Measurements from ENCODE around the gene ARL5A.

The ARL5A gene

GRCh38 chr2:151862700-151863099 lies 34.5 kb upstream of the ARL5A start:
- DNase-seq: no peak
- Histone ChIP-seq H2BK5ac (ENCODE audit: low read depth, low read length, poor library complexity) (no peak overlapping the region), H3K4me1 (ENCODE audit: control insufficient read depth in 1 of 2, insufficient read depth in 2 of 2, low read length in 2 of 2) (peaks cover 2 to 4% of the 10 kb centered on the region in 2 experiments), H3K4me3 (ENCODE audit: low read depth, low read length) (no peak overlapping the region), H2AK5ac (ENCODE audit: low read length) (no peak overlapping the region), H4K12ac (ENCODE audit: low read depth, low read length) (no peak overlapping the region), H3K14ac (ENCODE audit: low read length) (no peak overlapping the region), H2BK12ac (ENCODE audit: low read length) (peak overlapping the region; percentile 92), H4K91ac (ENCODE audit: low read depth, low read length) (peak overlapping the region; percentile 21), H3K9ac (ENCODE audit: low read length) (no peak overlapping the region), H3K4ac (ENCODE audit: low read depth, low read length) (no peak overlapping the region), H2BK120ac (ENCODE audit: insufficient read depth, low read length, poor library complexity) (no peak overlapping the region), H3K79me2 (ENCODE audit: control insufficient read depth, insufficient read depth, low read length, poor library complexity) (no peaks in the 10 kb centered on the region), H3K18ac (ENCODE audit: low read length) (no peak overlapping the region), H3K79me1 (ENCODE audit: low read length) (peaks cover 2% of the 10 kb centered on the region), H3K36me3 (ENCODE audit: control insufficient read depth in 1 of 2, insufficient read depth in 2 of 2, low read length in 2 of 2) (no peaks in the 10 kb centered on the region), H3K23ac (ENCODE audit: low read length) (no peak overlapping the region), H3K27me3 (ENCODE audit: insufficient read depth, low read length) (no peaks in the 10 kb centered on the region), H2AFZ (ENCODE audit: insufficient read depth, low read length, poor library complexity) (no peak overlapping the region), H3K4me2 (ENCODE audit: low read length) (no peak overlapping the region), H4K8ac (ENCODE audit: low read depth, low read length) (no peak overlapping the region), H3K9me3 (ENCODE audit: insufficient read depth, low read depth, low read length) (no peaks in the 10 kb centered on the region), H3K27ac (ENCODE audit: low read depth, low read length) (no peak overlapping the region)
- no CpG with 5 or more reads among the region's 5 CpGs for WGBS (ENCODE audit: extremely low coverage, insufficient coverage, insufficient read length)

GRCh38 chr2:151861174-151861573 lies 33.0 kb upstream of the ARL5A start:
- no peaks in the 10 kb centered on the region for H3K27me3 ChIP-seq (ENCODE audit: insufficient read depth, low read length)
- H4K8ac ChIP-seq (ENCODE audit: low read depth, low read length): no peak overlapping the region
- H3K4me3 ChIP-seq (ENCODE audit: low read depth, low read length): no peak overlapping the region
- no peak overlapping the region for H2BK120ac ChIP-seq (ENCODE audit: insufficient read depth, low read length, poor library complexity)
- H3K23ac ChIP-seq (ENCODE audit: low read length): no peak overlapping the region
- H3K27ac ChIP-seq (ENCODE audit: low read depth, low read length): peak overlapping the region; percentile 26
- no peak overlapping the region for H3K4me2 ChIP-seq (ENCODE audit: low read length)
- WGBS (ENCODE audit: extremely low coverage, insufficient coverage, insufficient read length): no CpG with 5 or more reads among the region's 4 CpGs
- no peak overlapping the region for H4K12ac ChIP-seq (ENCODE audit: low read depth, low read length)
- no peak overlapping the region for H4K91ac ChIP-seq (ENCODE audit: low read depth, low read length)
- H2AFZ ChIP-seq (ENCODE audit: insufficient read depth, low read length, poor library complexity): no peak overlapping the region
- H3K4ac ChIP-seq (ENCODE audit: low read depth, low read length): no peak overlapping the region
- H3K9me3 ChIP-seq (ENCODE audit: insufficient read depth, low read depth, low read length): no peaks in the 10 kb centered on the region
- no peak overlapping the region for H2BK12ac ChIP-seq (ENCODE audit: low read length)
- no peak overlapping the region for H3K14ac ChIP-seq (ENCODE audit: low read length)
- no peaks in the 10 kb centered on the region for H3K79me2 ChIP-seq (ENCODE audit: control insufficient read depth, insufficient read depth, low read length, poor library complexity)
- no peak for DNase-seq
- peaks cover 2 to 4% of the 10 kb centered on the region in 2 experiments for H3K4me1 ChIP-seq (ENCODE audit: control insufficient read depth in 1 of 2, insufficient read depth in 2 of 2, low read length in 2 of 2)
- no peak overlapping the region for H3K9ac ChIP-seq (ENCODE audit: low read length)
- no peak overlapping the region for H2BK5ac ChIP-seq (ENCODE audit: low read depth, low read length, poor library complexity)
- H3K79me1 ChIP-seq (ENCODE audit: low read length): peaks cover 2% of the 10 kb centered on the region
- no peaks in the 10 kb centered on the region for H3K36me3 ChIP-seq (ENCODE audit: control insufficient read depth in 1 of 2, insufficient read depth in 2 of 2, low read length in 2 of 2)
- H3K18ac ChIP-seq (ENCODE audit: low read length): no peak overlapping the region
- no peak overlapping the region for H2AK5ac ChIP-seq (ENCODE audit: low read length)

- H2BK5ac ChIP-seq (ENCODE audit: low read depth, low read length, poor library complexity): no peak overlapping the region
- H3K27me3 ChIP-seq (ENCODE audit: insufficient read depth, low read length): no peaks in the 10 kb centered on the region
- no peak overlapping the region for H3K4me3 ChIP-seq (ENCODE audit: low read depth, low read length)
- H3K9me3 ChIP-seq (ENCODE audit: insufficient read depth, low read depth, low read length): no peaks in the 10 kb centered on the region
- no peak for DNase-seq
- H3K27ac ChIP-seq (ENCODE audit: low read depth, low read length): peak overlapping the region; percentile 26
- no peak overlapping the region for H3K14ac ChIP-seq (ENCODE audit: low read length)
- H3K4me1 ChIP-seq (ENCODE audit: control insufficient read depth in 1 of 2, insufficient read depth in 2 of 2, low read length in 2 of 2): peaks cover 2 to 4% of the 10 kb centered on the region in 2 experiments
- H2AK5ac ChIP-seq (ENCODE audit: low read length): no peak overlapping the region
- no peak overlapping the region for H2BK120ac ChIP-seq (ENCODE audit: insufficient read depth, low read length, poor library complexity)
- H3K79me2 ChIP-seq (ENCODE audit: control insufficient read depth, insufficient read depth, low read length, poor library complexity): no peaks in the 10 kb centered on the region
- no peak overlapping the region for H4K12ac ChIP-seq (ENCODE audit: low read depth, low read length)
- H3K36me3 ChIP-seq (ENCODE audit: control insufficient read depth in 1 of 2, insufficient read depth in 2 of 2, low read length in 2 of 2): no peaks in the 10 kb centered on the region
- H2AFZ ChIP-seq (ENCODE audit: insufficient read depth, low read length, poor library complexity): no peak overlapping the region
- H4K91ac ChIP-seq (ENCODE audit: low read depth, low read length): no peak overlapping the region
- H2BK12ac ChIP-seq (ENCODE audit: low read length): no peak overlapping the region
- no peak overlapping the region for H4K8ac ChIP-seq (ENCODE audit: low read depth, low read length)
- H3K18ac ChIP-seq (ENCODE audit: low read length): no peak overlapping the region
- no CpG with 5 or more reads among the region's 5 CpGs for WGBS (ENCODE audit: extremely low coverage, insufficient coverage, insufficient read length)
- H3K23ac ChIP-seq (ENCODE audit: low read length): no peak overlapping the region
- H3K79me1 ChIP-seq (ENCODE audit: low read length): peaks cover 2% of the 10 kb centered on the region
- no peak overlapping the region for H3K9ac ChIP-seq (ENCODE audit: low read length)
- no peak overlapping the region for H3K4me2 ChIP-seq (ENCODE audit: low read length)
- H3K4ac ChIP-seq (ENCODE audit: low read depth, low read length): no peak overlapping the region
These were observed 32.5 kb upstream of the ARL5A start for GRCh38 chr2:151860613-151861146.

GRCh38 chr2:151860210-151860609 lies 32.0 kb upstream of the ARL5A start:
- Histone ChIP-seq H3K27me3 (ENCODE audit: insufficient read depth, low read length) (no peaks in the 10 kb centered on the region), H3K79me2 (ENCODE audit: control insufficient read depth, insufficient read depth, low read length, poor library complexity) (no peaks in the 10 kb centered on the region), H3K79me1 (ENCODE audit: low read length) (peaks cover 2% of the 10 kb centered on the region), H2AFZ (ENCODE audit: insufficient read depth, low read length, poor library complexity) (no peak overlapping the region), H2BK12ac (ENCODE audit: low read length) (no peak overlapping the region), H4K91ac (ENCODE audit: low read depth, low read length) (no peak overlapping the region), H2BK5ac (ENCODE audit: low read depth, low read length, poor library complexity) (no peak overlapping the region), H3K23ac (ENCODE audit: low read length) (no peak overlapping the region), H2AK5ac (ENCODE audit: low read length) (no peak overlapping the region), H3K4ac (ENCODE audit: low read depth, low read length) (no peak overlapping the region), H2BK120ac (ENCODE audit: insufficient read depth, low read length, poor library complexity) (no peak overlapping the region), H3K4me3 (ENCODE audit: low read depth, low read length) (no peak overlapping the region), H4K8ac (ENCODE audit: low read depth, low read length) (no peak overlapping the region), H3K14ac (ENCODE audit: low read length) (no peak overlapping the region), H3K18ac (ENCODE audit: low read length) (no peak overlapping the region), H3K4me1 (ENCODE audit: control insufficient read depth in 1 of 2, insufficient read depth in 2 of 2, low read length in 2 of 2) (peaks cover 2% of the 10 kb centered on the region in 2 experiments), H3K9me3 (ENCODE audit: insufficient read depth, low read depth, low read length) (no peaks in the 10 kb centered on the region), H4K12ac (ENCODE audit: low read depth, low read length) (no peak overlapping the region), H3K36me3 (ENCODE audit: control insufficient read depth in 1 of 2, insufficient read depth in 2 of 2, low read length in 2 of 2) (no peaks in the 10 kb centered on the region), H3K4me2 (ENCODE audit: low read length) (no peak overlapping the region), H3K27ac (ENCODE audit: low read depth, low read length) (no peak overlapping the region), H3K9ac (ENCODE audit: low read length) (no peak overlapping the region)
- WGBS (ENCODE audit: extremely low coverage, insufficient coverage, insufficient read length): no CpG with 5 or more reads among the region's 4 CpGs
- DNase-seq: no peak
